NCI-H2196 (cell line): ENCODE results near the gene LRRC28.

Source experiments
- DNase-seq: peaks from one replicate; lab custom pipeline; 2025; ENCODE audit not compliant: unreplicated experiment; lab: John Stamatoyannopoulos, UW

Gene LRRC28

DNA sequence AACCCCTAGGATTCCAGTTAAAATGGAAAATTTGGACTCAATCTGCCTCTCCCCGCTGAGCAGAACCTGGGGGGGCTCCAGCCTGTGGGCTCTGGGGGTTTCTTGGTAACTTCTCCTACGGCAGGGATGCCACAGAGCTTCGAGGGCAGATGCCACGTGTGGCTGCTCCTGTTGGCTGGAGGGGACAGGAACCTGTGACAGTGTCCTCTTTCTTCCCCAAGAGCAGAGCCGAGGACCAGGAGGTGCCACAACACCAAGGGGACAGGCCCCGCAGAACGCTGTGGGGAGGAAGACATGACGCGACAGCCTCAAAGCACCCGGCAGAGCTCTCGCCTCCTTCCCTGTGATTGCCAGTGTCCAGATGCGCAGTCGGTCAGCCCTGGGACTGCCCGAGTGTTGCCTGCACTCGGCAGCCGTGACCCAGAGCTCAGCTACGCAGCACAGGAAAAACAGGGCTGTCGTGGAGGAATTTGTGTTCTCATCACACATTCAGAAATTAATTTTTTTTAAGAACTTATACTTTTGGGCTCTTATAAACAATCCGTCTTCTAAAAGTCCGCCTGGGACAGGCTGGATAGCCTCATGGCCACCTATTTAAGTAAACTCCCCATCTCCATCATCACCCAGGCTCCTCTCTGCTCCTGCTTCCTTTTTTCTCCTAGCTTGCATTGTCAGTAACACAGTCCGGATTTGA lies 182.6 kb downstream of the LRRC28 start:
- no peak for DNase-seq

- no peak for DNase-seq
These were observed 183.3 kb downstream of the LRRC28 start for GRCh38 chr15:99434506-99435112.

DNA sequence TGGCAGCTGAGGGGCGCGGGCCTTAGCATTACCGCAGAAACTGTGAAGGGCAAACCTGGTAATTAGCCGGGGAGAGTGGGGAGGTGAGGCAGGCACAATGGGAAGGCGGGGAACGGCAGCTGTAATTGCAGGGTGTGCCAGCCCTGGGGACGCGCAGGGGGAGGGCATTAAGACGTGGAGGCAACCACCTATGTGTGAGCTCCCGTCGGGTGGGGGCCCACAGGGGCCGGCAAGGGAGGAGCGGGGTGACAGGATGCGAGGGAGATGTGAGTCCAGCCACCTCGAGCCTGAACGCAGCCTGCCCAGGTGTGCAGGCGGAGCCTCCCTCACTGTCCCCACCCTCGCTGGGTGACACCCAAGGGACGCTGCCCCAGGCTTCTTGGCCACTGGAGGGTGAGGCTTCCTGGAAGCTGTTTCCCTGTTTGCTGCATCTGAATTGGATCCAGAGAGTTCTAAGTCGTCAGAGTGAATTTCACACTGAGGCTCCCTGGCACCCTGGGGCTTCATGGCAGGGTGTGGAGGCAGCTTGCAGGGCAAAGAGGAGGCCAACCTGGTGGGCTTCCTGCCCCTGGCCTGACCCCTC lies 183.9 kb downstream of the LRRC28 start:
- no peak for DNase-seq

DNA sequence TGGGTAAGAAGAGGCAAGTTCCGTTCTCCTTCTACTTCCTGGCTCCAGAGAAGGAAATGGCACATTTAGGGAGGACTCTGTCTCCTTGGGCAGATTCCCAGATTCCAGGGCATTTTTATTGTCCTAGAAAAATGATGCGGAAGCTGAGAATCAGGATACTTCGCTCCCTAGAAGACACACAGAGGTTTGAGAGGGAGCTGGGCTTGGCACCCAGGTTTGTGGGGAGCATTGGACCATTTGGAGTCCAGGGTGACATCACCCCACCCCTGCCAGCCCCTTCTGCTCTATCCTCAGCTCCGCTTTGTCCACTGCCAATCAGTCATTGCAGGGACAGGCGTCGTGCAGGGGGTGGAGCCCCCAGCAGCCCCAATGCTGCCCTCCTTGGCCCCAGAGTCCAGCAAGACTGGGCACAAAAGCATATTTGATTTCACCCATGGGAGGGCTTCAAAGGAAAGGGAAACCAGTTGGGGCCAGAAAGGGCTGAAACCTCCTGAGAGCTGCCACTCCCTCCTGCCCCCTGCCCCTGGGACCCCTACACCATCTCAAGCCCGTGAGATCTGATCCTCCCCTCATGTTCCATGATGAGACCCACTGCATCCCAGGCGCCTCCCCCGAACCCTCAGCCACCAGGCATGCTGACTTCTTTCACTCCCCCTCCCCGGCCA lies 184.7 kb downstream of the LRRC28 start:
- DNase-seq: no peak

DNA sequence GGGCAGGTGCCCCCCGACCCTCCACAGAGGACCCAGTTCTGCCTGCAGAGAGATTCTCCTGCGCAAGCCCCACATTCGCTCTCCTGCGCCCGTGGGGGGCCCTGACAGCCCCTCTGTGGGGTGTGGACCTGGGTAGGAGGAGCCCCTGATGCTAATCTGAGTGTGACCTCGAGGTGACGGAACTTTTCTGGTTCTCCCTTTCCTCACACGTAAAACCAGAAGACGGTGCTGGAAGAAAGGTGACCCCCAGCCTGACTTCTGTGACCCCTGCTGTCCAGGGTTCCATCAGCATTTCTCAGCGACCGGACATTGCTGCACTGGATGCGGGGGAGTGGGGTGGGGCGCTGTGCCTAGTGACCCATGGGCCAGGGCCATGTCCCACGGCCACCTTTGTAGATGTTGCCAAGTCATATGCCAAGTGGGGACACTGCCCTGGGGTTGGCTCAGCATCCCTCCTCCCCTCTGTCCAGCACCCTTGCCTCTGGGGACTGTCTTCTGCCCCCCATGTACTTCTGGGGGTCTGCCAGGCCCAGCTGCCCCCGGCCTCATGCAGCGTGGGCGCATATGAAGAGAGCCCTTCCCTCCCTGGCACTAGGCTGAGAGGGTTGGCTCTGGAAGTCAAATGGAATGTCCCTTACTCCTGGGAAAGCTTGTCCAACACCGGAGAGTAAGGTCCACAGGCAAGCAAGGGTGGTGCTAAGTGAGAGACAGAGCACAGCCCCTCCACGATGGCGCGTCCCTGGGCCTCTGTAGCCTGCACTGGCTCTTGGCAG lies 185.4 kb downstream of the LRRC28 start:
- no peak for DNase-seq

DNA sequence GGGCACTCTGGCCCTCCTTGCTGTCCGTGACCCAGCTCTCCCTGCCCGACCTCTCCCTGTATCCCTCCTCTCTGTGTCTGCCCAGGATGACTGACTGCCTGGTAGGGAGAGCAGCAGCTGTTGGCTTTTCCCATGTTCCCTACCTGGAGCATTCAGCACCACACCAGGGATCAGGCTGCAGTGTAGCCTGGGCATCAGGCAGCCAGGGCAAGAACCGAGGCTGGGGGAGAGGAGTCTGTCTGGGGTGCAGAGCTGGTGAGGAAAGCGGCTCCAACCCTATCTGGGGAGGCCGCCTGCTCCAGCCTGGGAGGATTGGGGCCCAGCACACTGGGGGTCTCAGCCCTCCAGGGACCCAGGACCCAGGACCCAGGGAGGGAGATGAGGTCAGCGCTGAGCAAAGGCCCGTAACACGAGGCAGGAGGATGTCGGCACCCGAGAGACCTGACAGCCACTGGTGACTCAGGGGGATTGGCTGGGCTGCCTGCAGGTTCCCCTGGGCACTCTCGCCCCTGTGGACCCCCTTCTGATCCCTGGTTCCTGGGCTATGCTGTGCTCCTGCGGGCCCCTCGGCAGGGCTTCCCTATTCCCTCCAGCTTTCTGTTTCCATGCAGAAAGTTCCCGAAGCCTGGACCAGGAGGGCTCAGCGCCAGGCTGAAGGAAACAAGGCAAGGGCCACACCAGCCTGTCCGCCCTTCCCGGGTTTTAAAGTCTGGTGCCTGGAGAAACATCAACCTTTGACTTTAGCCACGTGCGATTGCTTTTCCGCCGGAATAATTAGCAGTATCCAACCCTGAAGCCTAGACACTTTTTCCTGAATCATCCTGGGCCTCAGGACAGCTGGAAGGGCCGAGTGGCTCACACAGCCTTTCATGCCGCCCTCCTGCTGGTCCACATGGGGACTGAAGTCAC lies 186.3 kb downstream of the LRRC28 start:
- no peak for DNase-seq

- no peak for DNase-seq
These were observed 186.9 kb downstream of the LRRC28 start for GRCh38 chr15:99438224-99438585.

GRCh38 chr15:99438691-99439523 lies 187.6 kb downstream of the LRRC28 start:
- DNase-seq: no peak

DNA sequence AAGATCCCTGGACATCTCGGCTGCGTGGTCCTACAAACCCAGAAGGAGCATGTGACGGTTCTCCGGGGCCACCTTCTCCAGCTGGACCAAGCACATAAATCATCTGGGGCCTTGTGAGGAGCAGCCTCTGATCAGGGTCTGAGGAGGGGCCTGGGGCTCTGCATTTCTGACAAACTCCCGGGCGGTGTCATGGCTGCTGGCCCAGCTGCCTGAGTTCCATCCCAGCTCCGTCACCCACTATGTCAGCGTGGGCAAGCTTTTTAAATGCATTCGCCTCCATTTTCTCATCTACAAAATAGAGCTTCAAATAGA lies 188.2 kb downstream of the LRRC28 start:
- DNase-seq: no peak

- DNase-seq: no peak
These were observed 188.7 kb downstream of the LRRC28 start for GRCh38 chr15:99440029-99440428.
